ENCODE results near the gene GTF2A1.

- TF ChIP-seq CTCF (IDR thresholded peaks at IDR 0.05) = no peak
- TF ChIP-seq POLR2AphosphoS5 (IDR thresholded peaks at IDR 0.05) = no peak
- TF ChIP-seq POLR2A (IDR thresholded peaks at IDR 0.05) = no peak
These were observed 93.0 kb downstream of the GTF2A1 start for GRCh38 chr14:81127785-81128184.
